Lower lobe of right lung (tissue), 2 donors: Measurements from ENCODE around the gene ATXN3. TPM values are rescaled to one million over a fixed set of nuclear protein-coding genes. Genes with fewer than 3 reads are reported as not detected.

Experiments used
- ATAC-seq, 2 donors: fragments of 200-7000 bp; cut with Tn5 transposase; one replicate each; pipeline ENCODE4 v1.9.1; 2020 to 2022; ENCODE audit warnings: mild to moderate bottlenecking in 2 of 2, moderate library complexity in 2 of 2
- DNase-seq: peaks from one replicate; pipeline ENCODE4 v3.0.0-alpha.2; 2020
- H3K27ac ChIP-seq: fragments of 200-600 bp; one replicate; pipeline ENCODE4 v1.8.0; 2022
- H3K27me3 ChIP-seq: fragments of 200-600 bp; one replicate; pipeline ENCODE4 v1.8.0; 2022; ENCODE audit warnings: low read depth
- H3K36me3 ChIP-seq: fragments of 200-600 bp; one replicate; pipeline ENCODE4 v1.8.0; 2022; ENCODE audit warnings: mild to moderate bottlenecking
- H3K4me1 ChIP-seq: fragments of 200-600 bp; one replicate; pipeline ENCODE4 v1.8.0; 2022
- H3K4me3 ChIP-seq: fragments of 200-600 bp; one replicate; pipeline ENCODE4 v1.8.0; 2022; ENCODE audit warnings: mild to moderate bottlenecking
- H3K9me3 ChIP-seq: fragments of 200-600 bp; one replicate; pipeline ENCODE4 v1.8.0; 2022
- intact Hi-C: fragments of 100-400 bp; cut with DNase I; formaldehyde crosslinking; loops from one replicate; pipeline ENCODE4 v1.11.0; 2022
- total RNA-seq: library from RNA; stranded (reverse); fragmentation: NEBNext Ultra II Directional; extraction: Animal tissue kit (Norgen Biotek cat#: 25700); gene quantifications from one replicate; pipeline ENCODE4 v1.2.1, GENCODE V29; 2021
- TF ChIP-seq, protein P1 (sequence below): fragments of 200-600 bp; IDR thresholded peaks from one replicate; pipeline ENCODE4 v1.8.0; 2022; ENCODE audit warnings: antibody characterized with exemption, mild to moderate bottlenecking
- donor health status: DM: no; HTN: yes; CAD: no; lungs with severe emphysema.

ATXN3 gene
- total RNA-seq, 1 donor from 2014 or later = 47.9 TPM

- Histone ChIP-seq H3K4me1 (no peaks in the 10 kb centered on the region), H3K27ac (no peak overlapping the region), H3K27me3 (no peaks in the 10 kb centered on the region), H3K36me3 (peaks cover 100% of the 10 kb centered on the region), H3K9me3 (no peaks in the 10 kb centered on the region), H3K4me3 (no peak overlapping the region)
- no peak for DNase-seq
- TF ChIP-seq, protein P1, sequence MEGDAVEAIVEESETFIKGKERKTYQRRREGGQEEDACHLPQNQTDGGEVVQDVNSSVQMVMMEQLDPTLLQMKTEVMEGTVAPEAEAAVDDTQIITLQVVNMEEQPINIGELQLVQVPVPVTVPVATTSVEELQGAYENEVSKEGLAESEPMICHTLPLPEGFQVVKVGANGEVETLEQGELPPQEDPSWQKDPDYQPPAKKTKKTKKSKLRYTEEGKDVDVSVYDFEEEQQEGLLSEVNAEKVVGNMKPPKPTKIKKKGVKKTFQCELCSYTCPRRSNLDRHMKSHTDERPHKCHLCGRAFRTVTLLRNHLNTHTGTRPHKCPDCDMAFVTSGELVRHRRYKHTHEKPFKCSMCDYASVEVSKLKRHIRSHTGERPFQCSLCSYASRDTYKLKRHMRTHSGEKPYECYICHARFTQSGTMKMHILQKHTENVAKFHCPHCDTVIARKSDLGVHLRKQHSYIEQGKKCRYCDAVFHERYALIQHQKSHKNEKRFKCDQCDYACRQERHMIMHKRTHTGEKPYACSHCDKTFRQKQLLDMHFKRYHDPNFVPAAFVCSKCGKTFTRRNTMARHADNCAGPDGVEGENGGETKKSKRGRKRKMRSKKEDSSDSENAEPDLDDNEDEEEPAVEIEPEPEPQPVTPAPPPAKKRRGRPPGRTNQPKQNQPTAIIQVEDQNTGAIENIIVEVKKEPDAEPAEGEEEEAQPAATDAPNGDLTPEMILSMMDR = no peak
- intact Hi-C loops = no loop called here
- no peak for ATAC-seq
These were observed 36.9 kb upstream of the ATXN3 start for GRCh38 chr14:92143309-92143708.

- Histone ChIP-seq H3K27ac (no peak overlapping the region), H3K4me3 (no peak overlapping the region), H3K27me3 (no peaks in the 10 kb centered on the region), H3K9me3 (no peaks in the 10 kb centered on the region), H3K4me1 (no peaks in the 10 kb centered on the region), H3K36me3 (peaks cover 99% of the 10 kb centered on the region)
- DNase-seq (no peak), ATAC-seq (no peak)
- TF ChIP-seq, protein P1 = peak; percentile 52
- intact Hi-C loops = no loop called here
These were observed 28.9 kb upstream of the ATXN3 start for GRCh38 chr14:92135269-92135668.

DNA sequence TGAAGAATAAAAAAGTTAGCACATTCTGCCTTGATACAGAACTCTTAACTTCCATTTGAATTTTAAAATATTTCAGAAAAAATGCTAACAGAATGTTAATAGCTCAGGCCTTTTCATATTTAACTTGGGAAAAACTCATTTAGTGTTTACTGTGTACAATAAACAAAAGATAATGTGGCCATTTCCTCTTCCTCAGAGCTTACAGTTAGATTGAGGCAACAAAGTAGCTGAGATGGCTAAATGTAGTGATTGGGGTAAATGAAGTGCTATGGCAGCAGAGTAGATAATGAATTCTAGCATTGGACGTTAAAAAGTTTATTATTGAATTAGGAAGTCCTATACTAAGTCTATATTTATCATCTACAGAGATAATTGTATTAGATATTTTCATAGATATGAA is 28.1 kb upstream of the ATXN3 start:
- H3K36me3 ChIP-seq = peaks cover 97% of the 10 kb centered on the region
- no peak overlapping the region for H3K27ac ChIP-seq
- TF ChIP-seq, protein P1 = no peak
- no peaks in the 10 kb centered on the region for H3K4me1 ChIP-seq
- H3K27me3 ChIP-seq = no peaks in the 10 kb centered on the region
- no peaks in the 10 kb centered on the region for H3K9me3 ChIP-seq
- ATAC-seq (no peak), DNase-seq (no peak)
- intact Hi-C loops = no loop called here
- no peak overlapping the region for H3K4me3 ChIP-seq

GRCh38 chr14:92122761-92123160 is 16.4 kb upstream of the ATXN3 start:
- Histone ChIP-seq H3K27me3 (no peaks in the 10 kb centered on the region), H3K4me1 (peaks cover 41% of the 10 kb centered on the region), H3K27ac (peak overlapping the region; percentile 97), H3K36me3 (peaks cover 38% of the 10 kb centered on the region), H3K9me3 (no peaks in the 10 kb centered on the region), H3K4me3 (peak overlapping the region; percentile 86)
- TF ChIP-seq, protein P1 = no peak
- intact Hi-C loops = no loop called here
- ATAC-seq = no peak
- no peak for DNase-seq

- intact Hi-C loops = no loop called here
- H3K4me1 ChIP-seq = peaks cover 40% of the 10 kb centered on the region
- H3K36me3 ChIP-seq = peaks cover 38% of the 10 kb centered on the region
- H3K4me3 ChIP-seq = peak overlapping the region; percentile 86
- DNase-seq = no peak
- H3K9me3 ChIP-seq = no peaks in the 10 kb centered on the region
- peak overlapping the region; percentile 97 for H3K27ac ChIP-seq
- peak in 1 of 2 donors; percentile 53 for ATAC-seq
- TF ChIP-seq, protein P1 = no peak
- H3K27me3 ChIP-seq = no peaks in the 10 kb centered on the region
These were observed 15.9 kb upstream of the ATXN3 start for GRCh38 chr14:92122351-92122677.
